DMS79 treated with DMSO at 0.1 percent for 48 hours (cell line): ENCODE measurements around the gene RICTOR.

Experiments used
- DNase-seq: peaks from one replicate; lab custom pipeline; 2025; lab: John Stamatoyannopoulos, UW

Gene RICTOR

GRCh38 chr5:39092581-39093351 lies 18.6 kb upstream of the RICTOR start:
- DNase-seq = no peak

GRCh38 chr5:39091940-39092580 lies 17.9 kb upstream of the RICTOR start:
- no peak for DNase-seq

- DNase-seq = no peak
Observed at GRCh38 chr5:39083968-39084367, 9.8 kb upstream of the RICTOR start.

- no peak for DNase-seq
Observed at GRCh38 chr5:39082995-39083394, 8.8 kb upstream of the RICTOR start.

- no peak for DNase-seq
Observed at GRCh38 chr5:39080597-39081204, 6.5 kb upstream of the RICTOR start.

GRCh38 chr5:39080168-39080567 lies 6.0 kb upstream of the RICTOR start:
- DNase-seq = no peak

- DNase-seq = no peak
Observed at GRCh38 chr5:39079147-39079546, 4.9 kb upstream of the RICTOR start.

- no peak for DNase-seq
Observed at GRCh38 chr5:39076757-39077728, 2.8 kb upstream of the RICTOR start.

- no peak for DNase-seq
Observed at GRCh38 chr5:39076101-39076756, 2.0 kb upstream of the RICTOR start.

GRCh38 chr5:39073767-39074016 lies 507 bp downstream of the RICTOR start:
- no peak for DNase-seq

GRCh38 chr5:39072925-39073766 lies 1.1 kb downstream of the RICTOR start:
- peak; percentile 14 for DNase-seq

- DNase-seq = no peak
Observed at GRCh38 chr5:39068099-39068498, 6.1 kb downstream of the RICTOR start.

GRCh38 chr5:39064450-39064849 lies 9.7 kb downstream of the RICTOR start:
- no peak for DNase-seq

GRCh38 chr5:39063037-39063436 lies 11.2 kb downstream of the RICTOR start:
- DNase-seq = no peak

- no peak for DNase-seq
Observed at GRCh38 chr5:39062530-39062929, 11.7 kb downstream of the RICTOR start.

- no peak for DNase-seq
Observed at GRCh38 chr5:39062104-39062503, 12.1 kb downstream of the RICTOR start.

GRCh38 chr5:39059064-39059463 lies 15.1 kb downstream of the RICTOR start:
- DNase-seq = no peak

- DNase-seq = no peak
Observed at GRCh38 chr5:39058178-39058921, 15.8 kb downstream of the RICTOR start.

GRCh38 chr5:39057734-39058133 lies 16.5 kb downstream of the RICTOR start:
- no peak for DNase-seq

GRCh38 chr5:39055768-39056398 lies 18.3 kb downstream of the RICTOR start:
- no peak for DNase-seq
